ENCODE measurements around the gene MMP24.

MMP24 gene

DNA sequence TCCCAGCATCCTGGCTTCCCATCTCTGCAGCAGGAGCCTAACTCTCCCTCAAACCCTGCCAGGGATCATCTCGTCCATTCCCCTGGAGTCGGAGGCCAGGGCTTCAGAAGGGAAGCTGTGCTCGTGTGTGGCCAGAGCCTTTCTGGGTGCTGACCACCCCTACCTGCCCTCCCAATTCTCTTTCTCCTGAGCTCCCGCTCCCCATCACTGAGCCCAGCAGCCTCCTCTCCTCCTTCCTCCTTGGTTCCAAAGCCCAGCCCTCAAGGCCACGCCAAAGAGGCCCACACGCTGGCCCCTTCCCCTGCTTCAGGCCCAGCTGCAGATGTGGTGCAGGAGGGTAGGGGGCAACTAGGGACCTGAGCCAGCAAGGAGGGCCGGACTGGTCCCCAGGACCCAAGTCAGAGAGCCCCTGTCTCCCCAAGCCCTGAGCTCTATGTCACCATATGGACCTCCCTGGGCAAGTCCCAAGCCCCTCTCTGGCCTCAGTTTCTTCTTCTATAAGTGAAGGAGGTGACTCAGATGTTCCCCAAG, 64.5 kb downstream of the MMP24 start:
- in situ Hi-C loops (cut with MboI; ENCODE audit: low sequenced_read_pairs), result no loop called here

DNA sequence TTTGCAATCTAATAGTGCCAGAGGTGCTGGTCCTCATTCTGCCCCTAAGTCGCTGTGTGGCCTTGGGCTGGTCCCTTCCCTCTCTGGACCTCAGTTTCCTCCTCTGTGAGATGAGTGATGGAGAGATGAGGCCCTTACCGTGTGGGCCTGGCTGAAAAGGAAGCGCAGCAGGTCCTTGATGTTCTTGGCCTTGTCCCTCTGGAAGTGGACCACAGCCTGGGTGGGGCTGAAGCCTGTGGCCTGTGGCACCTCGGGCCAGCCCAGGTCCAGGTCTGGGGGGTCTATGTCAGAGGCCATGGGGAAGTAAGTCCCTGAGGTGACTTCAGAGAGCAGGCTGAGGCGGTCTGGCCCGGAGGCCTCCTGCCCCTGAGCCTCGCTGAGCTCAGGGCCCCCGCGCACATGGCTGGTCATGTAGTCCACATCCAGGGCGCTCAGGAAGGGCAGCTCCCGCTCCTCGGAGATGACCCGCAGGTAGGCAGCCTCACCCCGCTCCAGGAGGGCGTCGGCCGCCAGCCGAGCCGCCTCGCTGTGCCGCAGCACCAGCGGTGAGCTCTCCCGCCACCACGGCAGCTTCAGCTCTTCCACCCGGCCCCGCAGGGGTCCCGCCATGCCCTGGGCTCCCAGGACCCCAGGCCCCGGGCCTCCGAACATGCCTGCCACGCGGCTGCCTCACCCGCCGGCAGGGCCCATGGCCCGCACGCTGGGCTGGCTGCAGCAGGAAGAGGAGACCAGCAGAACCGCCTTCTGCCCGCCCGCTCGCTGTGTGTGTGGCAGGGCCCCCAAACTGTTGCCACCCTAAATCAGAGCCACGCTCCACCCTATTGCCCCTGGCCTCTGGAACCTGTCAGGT, 65.4 kb downstream of the MMP24 start, which contains the start of gene FAM83C:
TSS of gene FAM83C (minus strand) at position 772 of the 850 bp plus-strand sequence. CDS start at position 651, 121 bp downstream.
- in situ Hi-C loops (cut with MboI; ENCODE audit: low sequenced_read_pairs), result no loop called here

DNA sequence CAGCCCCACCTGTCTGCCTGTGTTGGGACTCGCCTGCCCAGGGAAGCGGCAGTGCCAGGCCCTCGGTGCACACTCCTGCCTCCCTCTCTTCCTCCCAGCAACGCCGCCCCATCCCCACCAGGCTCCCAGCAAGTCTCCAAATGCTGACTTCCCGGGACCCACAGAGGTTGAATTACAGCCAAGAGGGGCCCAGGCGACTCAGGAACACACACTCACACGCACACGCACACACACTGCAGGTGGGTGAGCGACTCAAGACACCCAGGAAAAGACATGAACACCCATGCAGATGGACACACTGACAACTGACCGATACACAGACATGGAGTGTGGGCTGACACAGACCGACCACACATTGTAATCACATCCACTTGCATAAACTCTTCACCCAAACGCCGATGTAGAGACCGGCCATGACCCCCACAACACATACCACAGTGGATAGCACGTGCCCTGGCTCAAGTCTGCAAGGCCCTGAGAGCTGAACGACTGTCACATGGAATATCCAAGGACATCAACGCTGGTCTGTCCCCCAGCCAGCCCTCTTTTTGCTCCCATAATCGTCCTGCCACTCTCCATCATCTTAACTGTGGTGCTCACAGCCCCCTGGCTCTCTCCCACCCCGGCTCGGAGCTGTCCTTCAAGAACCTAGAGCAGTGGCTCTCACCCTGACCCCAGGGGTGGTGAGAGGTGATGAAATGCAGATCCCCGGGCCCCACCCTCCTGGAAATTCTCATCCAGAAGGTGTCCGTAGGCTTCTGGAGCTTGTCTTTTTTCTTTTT, 66.2 kb downstream of the MMP24 start:
- in situ Hi-C loops (cut with MboI; ENCODE audit: low sequenced_read_pairs), result no loop called here

DNA sequence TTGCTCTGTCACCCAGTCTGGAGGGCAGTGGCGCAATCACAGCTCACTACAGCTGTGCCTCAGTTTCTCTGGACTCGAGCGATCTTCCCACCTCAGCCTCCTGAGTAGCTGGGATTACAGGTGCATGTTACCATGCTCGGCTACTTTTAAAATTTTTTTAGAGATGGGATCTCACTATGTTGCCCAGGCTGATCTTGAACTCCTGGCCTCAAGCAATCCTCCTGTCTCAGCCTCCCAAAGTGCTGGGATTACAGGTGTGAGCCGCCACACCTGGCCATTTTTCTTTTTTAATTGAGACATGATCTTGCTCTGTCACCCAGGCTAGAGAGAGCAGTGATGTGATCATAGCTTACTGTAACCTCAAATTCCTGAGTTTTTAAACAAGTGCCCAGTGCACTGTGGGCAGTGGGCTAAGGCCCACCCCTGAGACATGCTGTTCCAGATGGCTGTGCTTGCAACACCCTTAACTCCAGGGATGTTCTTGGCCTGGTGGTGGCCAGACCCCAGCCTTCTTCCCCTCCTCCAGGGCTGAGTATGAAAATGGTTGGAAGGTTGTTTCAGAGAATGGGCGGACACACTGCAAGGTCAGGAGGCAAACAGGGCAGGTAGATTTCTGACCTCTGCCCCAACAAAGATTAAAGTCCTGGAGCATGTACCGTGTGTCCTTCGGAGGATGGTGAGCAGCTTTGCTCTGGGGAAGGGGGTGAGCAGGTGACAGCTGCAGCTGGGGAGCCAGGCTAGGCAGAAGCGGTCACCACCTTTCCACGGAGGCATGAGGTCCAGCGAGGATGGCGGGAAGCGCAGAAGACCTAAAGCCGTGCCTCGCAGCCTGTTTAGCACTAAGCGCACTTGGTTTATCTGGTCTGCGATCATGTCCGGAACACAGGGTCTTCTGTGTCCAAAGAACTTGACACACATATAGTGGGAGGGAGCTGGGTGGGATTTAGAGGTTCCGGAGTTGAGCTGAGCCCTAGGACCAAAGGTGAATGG, 67.1 kb downstream of the MMP24 start:
- in situ Hi-C loops (cut with MboI; ENCODE audit: low sequenced_read_pairs), result no loop called here

DNA sequence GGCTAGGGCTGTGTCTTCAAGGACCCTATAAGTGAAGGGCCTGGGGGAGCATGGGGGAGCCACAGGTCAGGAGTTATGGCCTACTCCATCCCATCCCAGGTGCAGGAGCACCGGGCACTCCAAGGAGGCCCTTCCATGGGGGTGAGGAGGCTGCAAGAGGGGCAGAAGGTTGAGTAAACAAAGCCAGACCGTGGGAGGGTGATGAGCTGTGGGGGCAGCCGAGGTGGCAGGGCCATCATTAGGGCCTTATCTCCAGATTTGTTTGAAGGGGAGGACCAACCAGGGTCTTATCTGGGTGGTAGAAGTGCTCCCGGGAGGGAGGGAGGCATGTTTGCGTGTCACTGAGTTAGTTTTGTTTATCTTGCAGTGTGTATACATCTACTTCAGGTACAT, 67.8 kb downstream of the MMP24 start:
- in situ Hi-C loops (cut with MboI; ENCODE audit: low sequenced_read_pairs), result no loop called here

DNA sequence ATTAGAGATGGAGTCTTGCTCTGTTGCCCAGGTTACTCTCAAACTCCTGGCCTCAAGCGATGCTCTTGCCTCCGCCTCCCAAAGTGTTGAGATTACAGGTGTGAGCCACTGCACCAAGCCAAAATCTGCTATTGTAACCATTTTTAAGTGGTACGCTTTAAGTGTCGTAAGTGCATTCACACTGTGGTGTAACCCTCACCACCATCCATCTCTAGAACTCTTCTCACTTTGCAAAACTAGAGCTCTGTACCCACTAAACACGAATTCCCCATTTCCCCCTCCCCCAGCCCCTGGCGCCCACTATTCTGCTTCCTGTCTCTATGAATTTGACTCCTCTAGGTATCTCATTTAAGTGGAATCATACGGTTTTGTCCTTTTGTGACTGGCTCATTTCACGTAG, 68.6 kb downstream of the MMP24 start:
- in situ Hi-C loops (cut with MboI; ENCODE audit: low sequenced_read_pairs), result no loop called here

DNA sequence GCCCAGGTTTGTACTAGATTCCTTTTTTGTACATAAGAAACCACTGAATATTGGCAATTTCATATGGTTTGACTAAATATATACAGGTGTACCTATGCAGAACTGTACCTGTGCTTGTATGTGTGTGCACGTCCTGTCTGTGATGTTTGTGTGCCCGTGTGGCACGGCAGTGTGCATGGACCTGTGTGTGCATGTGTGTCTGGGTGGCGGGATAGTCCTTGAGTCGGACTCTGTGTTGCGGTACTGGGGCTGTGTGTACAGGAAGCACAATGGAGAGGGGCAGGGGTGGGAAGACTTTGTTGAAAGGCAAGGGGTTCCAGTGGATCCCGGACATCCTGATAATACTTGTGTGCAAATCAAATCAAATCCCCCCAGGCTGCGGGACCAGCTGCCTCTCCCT, 69.2 kb downstream of the MMP24 start:
- in situ Hi-C loops (cut with MboI; ENCODE audit: low sequenced_read_pairs), result no loop called here

DNA sequence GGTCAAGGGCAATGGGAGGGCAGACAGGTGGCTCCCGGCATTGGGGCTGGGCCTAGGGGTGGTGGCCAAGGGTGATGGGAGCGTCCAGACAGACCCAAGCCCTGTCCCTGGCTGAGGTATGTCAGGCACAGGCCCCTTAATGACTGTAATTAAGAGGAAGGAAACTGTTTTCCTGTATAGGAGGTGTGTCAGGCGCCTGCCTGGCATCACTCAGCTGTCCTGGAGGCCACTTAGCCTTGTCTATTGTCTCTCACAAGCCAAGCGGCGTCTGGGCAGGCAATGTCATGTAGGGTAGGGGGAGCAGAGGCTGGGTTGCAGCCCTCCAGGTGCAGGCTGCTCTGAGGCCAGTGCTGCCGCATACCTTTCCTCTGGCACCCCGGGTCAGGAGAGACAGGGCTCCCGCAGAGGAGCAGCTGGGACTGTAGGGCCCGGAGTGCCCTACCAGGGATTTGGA, 69.6 kb downstream of the MMP24 start:
- in situ Hi-C loops (cut with MboI; ENCODE audit: low sequenced_read_pairs), result no loop called here

DNA sequence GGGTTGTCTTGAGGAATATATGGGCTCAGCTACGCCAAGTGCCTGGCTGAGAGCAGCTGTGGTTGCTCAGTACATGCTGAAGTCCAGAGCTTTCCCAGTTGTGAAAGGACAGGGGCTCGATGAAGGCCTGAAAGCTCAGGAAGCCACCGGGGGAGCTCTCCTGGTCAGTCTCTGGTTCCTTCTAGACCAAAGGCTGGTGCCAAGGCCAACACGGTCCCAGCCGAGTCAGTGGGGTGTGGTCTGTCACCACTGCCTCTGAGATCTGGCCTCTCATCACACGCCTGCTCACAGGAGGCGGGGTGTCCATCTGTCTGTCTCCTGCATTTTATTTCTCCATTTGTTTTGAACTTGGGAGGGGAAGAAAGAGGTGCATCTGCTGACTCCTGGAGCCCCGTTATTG, 70.7 kb downstream of the MMP24 start:
- in situ Hi-C loops (cut with MboI; ENCODE audit: low sequenced_read_pairs), result no loop called here

DNA sequence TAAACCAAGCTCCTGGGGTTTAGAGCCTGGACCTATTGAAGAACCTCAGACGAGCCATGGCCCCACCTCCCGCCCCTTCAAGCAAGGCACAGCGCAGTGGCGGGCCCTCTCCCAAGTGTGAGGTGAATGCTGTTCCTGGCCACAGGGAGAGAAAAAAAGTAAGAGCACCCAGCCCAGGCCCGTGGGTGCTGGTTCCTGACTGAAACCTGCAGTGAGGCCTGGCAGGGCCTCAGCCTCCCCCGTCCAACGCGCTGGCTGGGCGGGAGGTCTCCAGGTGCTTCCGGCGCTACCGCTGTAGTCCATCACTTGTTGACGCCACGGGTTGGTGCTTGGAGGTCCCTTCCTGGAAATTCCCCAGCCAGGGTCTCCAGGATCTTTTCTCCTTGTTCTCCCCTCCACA, 71.2 kb downstream of the MMP24 start:
- in situ Hi-C loops (cut with MboI; ENCODE audit: low sequenced_read_pairs), result no loop called here

DNA sequence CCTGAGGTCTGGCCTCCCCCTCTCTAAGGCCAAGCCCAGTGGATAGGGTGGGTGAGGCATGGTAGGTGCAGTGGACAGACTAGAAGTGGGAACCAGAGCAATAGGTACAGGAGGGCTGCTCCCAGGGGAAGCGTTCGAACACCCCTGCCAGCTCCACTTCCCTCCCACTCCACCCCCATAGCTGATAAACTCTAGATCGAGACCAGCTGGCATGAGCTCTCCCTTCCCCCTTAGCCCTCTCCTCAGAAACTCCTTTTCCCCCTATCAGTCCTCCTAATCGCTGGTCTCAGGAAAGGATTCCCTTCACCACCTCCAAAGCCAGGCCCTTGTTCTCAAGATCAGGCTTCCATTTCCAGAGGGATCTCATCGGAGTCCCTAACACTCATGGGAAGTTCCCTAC, 71.8 kb downstream of the MMP24 start:
- in situ Hi-C loops (cut with MboI; ENCODE audit: low sequenced_read_pairs), result no loop called here

DNA sequence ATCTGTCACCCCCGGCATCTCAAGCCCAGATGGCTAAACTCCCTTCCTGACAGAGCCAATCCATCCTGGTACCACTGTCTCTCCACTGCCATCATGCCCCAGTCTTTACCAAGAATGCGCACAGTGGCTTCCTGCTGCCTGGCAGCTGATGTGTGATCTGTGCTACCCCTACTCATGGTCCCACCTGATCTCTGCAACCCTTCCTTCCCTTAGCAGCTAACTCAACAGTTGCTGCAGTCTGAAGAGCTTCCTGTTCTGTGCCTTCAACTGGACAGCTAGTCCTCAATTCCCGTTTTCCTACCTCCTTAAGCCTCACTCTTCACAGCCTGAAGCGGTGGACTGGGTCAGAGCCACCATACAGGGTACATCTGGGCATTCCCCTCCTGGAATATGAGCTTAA, 73.3 kb downstream of the MMP24 start:
- in situ Hi-C loops (cut with MboI; ENCODE audit: low sequenced_read_pairs), result no loop called here

DNA sequence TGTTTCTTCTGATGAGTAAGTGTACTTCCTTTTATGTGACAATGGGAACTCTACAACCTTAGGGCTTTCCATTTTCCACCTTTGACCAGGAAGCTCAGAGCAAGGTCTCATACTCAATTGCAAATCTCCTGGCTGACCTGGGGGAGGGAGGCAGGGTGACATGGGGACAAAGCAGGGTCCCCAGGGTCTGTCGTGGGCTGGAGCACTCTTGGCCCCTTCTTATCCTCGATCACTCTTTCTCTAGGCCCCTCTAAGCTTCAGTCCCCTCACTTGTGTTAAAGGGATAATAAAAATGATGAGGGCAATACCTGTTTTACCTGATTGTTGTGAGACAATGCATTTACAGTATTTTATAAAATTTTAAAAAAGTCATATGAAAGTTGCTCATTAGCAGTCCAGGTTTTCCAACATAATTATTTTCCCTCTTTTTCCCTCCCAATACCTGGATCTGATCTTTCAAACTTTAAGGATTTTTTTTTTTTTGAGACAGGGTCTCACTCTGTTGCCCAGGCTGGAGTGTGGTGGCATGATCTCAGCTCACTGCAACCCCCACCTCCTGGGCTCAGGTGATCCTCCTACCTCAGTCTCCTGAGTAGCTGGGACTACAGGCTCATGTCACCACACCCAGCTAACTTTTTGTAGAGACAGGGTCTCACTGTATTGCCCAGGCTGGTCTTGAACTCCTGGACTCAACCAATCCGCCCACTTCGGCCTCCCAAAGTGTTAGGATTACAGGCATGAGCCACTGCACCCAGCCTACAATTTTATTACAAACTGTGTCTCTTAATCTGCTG, 74.2 kb downstream of the MMP24 start:
- in situ Hi-C loops (cut with MboI; ENCODE audit: low sequenced_read_pairs), result no loop called here

DNA sequence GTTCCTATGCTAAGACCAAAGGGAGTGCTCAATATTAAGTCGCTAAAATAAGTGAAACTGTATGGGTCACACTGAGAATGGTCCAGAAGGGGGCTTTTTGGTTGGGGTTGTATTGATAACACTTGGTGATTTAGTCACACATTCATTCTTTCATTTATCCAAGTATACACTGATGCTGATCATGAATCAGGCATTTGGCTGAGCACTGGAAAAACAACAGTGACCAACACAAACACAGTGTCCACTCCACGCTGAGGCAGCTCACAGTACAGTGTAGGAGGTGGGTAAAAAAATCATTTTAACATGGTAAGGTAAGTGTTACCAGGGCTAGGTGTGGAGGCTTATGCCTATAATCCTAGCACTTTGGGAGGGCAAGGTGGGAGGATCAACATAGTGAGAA, 74.9 kb downstream of the MMP24 start:
- in situ Hi-C loops (cut with MboI; ENCODE audit: low sequenced_read_pairs), result no loop called here

DNA sequence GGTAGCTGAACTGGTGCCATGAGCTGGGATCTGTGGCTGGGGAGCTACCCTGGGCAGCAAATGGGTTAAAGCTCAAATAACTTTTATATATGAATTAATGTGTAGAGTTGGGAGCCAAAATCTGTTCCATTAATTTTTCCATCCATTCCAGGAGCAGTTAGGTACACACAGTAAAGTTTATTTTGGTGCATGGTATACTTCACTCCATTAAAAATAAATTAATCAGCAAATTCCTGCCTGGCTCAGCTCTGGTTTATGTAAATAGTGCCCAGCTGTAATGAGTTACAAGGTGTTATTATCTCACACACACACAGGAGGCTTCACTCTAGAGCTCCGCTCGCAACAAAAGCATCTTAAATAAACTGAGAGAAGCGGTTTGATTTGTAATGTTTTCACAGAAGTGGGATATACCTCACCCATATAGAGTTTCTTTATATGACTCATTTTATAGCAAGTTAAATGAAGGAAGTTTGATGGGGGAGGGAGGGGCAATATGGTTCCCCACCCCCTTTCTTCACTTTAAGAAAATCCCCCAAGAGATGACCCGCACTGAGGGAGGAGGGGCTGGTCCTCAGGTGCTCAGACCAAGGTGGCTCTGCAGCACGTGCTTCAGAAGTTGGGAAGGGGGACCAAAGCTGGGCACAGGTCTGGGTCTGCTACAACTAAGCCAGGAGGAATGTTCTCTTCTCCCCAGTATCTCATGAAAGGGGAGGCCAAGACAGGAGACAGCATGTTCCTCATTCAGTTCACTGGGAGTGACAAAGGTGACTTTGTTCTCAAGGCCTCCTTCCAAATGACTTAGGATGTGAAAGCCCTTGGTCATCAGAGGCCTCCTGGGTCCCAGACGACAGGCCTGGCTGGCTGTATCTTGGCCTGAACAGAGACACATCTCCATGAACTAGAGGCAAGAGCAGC, 76.2 kb downstream of the MMP24 start:
- in situ Hi-C loops (cut with MboI; ENCODE audit: low sequenced_read_pairs), result no loop called here

DNA sequence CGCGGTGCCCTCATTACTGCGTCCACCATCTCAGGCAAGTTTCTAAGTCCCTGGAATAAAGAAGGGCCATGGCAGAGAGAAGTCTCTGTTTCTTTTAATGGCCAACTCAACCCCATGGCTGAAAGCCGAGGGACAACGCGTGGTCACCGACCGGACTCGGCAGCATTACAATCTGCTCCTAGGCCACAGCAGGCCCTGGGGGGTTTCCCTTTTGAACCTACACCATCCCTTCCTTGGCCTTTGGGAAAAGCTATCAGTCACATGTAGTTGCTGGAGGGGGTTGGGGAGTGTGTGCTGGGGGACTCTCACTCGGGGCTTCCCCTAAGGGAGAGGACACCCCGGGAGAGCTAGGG, 76.9 kb downstream of the MMP24 start:
- in situ Hi-C loops (cut with MboI; ENCODE audit: low sequenced_read_pairs), result no loop called here

DNA sequence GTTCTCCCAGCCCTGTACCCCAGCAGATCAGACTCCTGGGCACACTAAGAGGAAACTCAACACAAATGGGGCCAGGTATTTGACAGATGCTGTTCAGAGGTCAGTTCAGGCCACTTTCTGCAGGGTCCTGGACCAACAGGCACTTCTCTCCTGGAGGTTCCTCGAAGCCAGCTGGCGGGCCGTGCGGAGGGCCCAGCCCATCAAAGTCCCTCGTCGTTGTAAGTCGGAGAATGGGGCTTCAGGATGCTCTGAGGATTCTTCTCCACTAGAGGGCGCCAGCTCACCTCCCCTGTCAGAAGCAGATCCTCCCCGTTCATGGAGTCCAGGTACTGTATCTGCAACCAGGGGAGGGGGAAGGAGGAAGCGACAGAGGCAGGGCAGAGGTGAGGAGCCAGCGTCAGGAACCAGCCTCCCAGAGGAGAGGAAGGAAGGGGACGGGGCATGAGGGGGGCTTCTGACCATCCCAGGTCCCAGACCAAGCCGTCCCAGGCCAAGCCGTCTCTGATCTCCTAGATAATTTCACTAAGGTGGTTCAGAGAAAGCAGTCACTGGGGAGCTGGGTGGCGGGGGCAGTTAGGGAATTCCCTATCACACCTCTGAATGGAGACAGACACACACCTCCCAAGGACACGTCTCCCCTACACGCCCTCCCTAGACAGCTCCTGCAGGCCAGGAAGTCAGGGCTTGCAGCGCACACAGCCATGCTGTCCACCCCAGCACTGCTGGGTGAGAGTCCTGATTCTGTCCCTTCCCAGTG, 77.4 kb downstream of the MMP24 start:
- in situ Hi-C loops (cut with MboI; ENCODE audit: low sequenced_read_pairs), result no loop called here

DNA sequence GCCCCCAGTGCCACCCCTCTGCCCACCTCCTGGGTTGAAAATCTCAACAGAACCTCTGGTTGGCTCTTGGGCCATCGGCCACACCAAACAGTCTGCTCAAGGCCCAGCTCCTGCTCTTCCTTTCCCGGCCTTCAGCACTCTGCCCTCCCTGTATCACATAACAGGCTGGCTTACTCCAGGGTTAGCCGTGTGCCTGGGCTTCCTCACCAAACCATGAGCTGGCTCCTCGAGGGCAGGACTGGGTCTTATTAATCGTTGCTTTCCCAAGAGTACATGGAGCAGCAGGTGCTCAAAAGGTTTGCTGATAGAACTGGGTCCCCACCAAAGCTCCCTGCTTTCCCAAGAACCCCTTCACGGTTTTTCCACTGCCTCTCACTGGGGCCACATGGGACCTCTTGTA, 78.5 kb downstream of the MMP24 start:
- in situ Hi-C loops (cut with MboI; ENCODE audit: low sequenced_read_pairs), result no loop called here

All from HL-60/S4 treated with phorbol 12-myristate 13-acetate at 8.2 ng/mL for 4 days and 3 days (cell line).